GM21447 (cell line): Measurements from ENCODE around the gene SEMG1.

Source experiments
- ATAC-seq: cut with Tn5 transposase; IDR thresholded peaks from one replicate; pipeline ENCODE4 v1.9.1; 2021; ENCODE audit not compliant: unreplicated experiment

Gene SEMG1, protein sequence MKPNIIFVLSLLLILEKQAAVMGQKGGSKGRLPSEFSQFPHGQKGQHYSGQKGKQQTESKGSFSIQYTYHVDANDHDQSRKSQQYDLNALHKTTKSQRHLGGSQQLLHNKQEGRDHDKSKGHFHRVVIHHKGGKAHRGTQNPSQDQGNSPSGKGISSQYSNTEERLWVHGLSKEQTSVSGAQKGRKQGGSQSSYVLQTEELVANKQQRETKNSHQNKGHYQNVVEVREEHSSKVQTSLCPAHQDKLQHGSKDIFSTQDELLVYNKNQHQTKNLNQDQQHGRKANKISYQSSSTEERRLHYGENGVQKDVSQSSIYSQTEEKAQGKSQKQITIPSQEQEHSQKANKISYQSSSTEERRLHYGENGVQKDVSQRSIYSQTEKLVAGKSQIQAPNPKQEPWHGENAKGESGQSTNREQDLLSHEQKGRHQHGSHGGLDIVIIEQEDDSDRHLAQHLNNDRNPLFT

DNA sequence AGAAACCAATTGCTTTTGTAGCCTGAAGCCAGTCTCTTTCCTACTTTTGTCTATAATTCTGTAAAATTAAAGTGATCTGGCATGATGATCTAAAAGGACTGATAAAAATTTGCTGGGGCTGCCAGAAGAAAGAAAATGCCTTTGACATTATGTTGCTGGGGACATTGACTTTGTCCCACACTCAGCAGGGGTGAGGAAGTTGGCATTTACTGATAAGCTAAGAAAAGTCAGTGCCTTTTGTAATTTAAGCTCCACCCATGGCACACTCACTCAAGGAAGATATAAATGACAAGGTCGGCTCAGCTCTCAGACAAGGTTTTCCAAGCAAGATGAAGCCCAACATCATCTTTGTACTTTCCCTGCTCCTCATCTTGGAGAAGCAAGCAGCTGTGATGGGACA lies at the start of gene SEMG1:
Gene SEMG1, plus strand, starts transcription at position 309 of the 400 bp plus-strand sequence. Its CDS starts 21 bp downstream, at position 330.
- no peak for ATAC-seq

DNA sequence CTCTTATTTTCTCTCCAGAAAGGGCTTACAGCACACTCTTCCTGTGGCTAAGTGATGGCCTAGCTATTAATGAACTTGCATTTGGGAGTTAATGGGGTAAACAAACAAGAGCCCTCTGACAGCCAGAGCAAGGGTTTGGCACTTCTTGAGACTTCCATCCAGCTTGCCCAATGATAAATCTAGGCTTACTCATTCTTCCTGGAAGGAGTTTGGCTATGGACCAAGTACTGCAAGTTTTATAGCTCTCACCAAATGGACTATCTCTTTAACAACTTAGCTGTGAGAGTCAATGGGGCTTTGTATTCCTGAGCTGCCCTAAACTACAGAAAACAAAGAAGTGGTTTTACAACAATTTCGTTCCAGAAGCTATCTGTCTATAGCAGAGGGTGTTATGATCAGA lies 48.9 kb upstream of the SEMG1 start:
- ATAC-seq: no peak

DNA sequence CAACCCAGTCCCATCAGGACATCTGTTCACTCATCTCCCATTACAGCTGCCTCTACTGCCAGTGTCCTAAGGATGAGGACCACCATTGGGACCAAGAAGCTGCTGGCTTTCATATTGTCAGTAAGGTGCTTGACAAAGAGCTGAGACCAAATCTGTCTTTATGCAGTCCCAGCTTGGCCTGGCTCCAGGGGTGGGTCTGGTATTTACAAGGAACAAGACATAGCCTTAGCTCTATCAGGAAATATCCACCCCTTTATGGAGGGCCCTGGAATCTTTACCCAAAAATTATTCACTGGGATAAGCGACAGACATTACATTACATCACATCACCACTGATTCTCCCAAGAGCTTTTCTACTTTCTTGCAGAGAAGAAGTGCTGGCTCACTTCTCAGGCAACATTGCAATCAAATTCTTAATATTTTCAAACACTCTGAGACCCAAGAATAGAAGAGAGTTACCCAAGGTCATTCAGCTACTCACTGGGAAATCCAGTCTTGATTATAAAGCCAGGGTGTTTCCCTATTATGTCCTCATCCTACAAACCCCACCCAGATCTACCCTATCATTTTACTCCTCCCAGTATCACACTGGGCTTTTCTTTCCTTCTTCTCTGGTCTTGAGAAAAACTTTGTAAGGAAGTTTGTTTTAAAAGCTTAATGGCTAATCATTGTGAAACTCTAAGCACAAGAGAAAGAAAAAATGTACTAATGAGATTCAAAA lies 43.6 kb upstream of the SEMG1 start:
- ATAC-seq: no peak

DNA sequence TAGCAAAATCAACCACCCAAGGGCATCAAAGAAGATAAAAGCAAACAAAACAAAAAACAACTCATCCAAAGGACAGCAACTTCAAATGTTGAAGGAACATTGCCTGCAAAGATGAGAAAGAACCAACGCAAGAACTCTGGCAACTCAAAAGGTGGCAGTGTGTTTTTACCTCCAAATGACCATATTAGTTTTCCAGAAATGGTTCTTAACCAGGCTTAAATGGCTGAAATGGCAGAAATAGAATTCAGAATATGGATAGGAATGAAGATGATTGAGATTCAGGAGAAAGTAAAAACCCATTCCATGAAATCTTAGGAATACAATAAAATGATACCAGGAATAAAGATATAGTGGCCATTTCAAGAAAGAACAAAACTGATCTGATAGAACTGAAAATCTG lies 41.9 kb upstream of the SEMG1 start:
- no peak for ATAC-seq

DNA sequence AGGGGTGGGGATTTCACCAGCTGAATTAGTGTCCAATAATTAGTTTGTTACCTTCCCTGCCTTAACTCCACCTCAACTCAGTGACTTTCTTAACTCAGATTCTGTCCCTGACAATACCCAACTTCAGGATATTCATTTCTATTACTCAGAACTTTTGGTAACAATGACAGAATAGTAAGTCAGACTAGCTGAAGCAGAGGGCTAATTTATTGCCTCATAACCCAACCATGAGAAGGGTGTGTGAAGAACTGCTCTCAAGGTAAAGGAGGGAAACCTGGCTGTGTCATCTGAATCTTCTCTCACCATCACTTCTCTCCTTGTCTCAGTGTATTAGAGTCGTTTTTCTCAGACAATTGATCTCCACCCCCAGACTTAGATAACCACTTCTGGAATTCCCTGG lies 33.3 kb upstream of the SEMG1 start:
- no peak for ATAC-seq

DNA sequence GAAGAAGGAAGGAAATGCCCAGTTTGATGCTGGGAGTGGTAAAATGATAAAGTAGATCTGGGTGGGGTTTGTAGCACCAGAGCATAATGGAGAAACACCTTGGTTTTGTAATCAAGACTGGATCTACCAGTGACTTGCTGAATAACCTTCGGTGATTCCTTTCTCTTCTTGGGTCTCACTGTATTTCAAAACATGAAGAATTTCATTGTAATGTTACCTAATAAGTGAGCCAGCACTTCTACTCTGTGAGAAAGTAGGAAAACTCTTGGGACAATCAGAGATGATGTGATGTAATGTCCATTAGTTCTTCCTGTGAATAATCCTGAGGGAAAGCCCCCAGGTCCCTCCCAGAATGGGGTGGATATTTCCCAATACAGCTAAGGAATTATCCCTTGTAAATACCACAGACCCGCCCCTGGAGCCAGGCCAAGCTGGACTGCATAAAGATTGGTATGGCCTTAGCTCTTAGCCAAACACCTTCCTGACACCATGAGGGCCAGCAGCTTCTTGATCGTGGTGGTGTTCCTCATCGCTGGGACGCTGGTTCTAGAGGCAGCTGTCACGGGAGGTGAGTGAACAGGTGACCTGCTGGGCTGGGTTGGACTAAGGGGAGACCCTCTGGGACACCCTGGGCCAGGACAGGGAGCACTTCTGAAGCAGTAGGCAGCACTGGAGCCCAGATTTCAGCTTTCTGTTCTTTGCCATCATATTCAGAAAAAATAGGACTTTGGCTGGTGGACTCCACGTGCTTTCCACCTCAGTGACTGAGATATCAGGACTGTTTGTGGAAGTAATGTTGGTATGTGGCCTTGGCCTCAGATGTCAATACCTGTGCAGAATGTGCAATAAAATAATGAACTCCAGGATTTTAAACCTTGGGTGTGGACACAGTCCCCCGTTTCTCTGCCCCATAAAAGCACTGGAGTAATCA lies 32.1 kb upstream of the SEMG1 start, which contains the start of gene PI3:
Gene PI3, plus strand, starts transcription at position 469 of the 931 bp plus-strand sequence. Its CDS starts 21 bp downstream, at position 490.
- no peak for ATAC-seq

DNA sequence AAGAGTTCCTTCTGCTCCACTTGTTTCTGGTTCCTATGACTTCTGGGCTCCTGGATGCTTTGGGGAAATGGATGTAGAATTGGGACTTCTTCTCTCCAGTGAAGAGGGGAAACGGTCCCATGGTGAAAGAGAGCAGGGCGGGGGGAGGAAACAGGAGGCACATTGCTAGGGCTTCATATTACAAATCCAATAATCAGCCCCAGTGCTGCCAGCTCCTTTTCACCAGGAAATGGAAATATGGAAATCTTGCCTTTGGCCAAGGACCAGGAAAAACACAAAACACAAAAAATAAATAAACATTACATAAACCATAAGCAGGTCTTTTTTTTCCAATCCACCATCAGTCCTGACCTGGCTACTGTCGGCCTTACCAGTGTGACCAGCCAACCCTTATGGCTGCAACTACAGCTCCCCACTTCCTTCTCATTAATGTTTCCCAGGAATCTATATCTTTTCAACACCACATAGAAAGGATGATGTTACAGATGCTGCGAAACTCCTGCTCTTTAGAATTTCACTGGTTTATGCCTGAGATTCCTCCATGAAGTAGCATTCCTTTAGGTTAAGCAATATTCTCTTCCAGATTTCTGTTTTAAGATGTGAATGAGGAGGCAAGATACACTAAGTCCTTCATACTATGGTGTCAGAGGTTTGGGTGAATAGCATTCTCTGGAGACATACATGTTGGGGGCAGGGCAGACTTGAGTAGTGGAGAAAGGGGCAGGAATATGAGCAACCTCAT lies 30.1 kb upstream of the SEMG1 start:
- ATAC-seq: no peak

DNA sequence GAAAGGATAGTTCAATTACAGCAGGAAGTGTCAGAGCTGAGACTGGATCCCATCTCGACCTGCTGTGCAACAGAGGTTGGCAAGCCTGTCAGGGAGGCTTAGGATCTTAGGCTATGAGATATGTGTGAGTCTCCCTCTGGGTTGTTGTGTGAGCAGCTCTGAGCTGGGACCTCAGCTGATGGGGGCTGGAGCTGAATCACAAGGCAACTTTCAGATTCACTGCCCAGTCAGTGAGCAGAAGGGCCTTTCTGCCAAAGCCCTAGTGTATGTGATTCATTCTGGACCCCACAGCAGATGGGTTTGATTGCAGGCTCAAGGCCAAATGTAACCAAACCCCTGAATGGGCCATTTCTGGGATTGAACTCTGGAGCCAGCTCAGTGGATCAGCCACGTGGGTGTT lies 27.7 kb upstream of the SEMG1 start:
- no peak for ATAC-seq

DNA sequence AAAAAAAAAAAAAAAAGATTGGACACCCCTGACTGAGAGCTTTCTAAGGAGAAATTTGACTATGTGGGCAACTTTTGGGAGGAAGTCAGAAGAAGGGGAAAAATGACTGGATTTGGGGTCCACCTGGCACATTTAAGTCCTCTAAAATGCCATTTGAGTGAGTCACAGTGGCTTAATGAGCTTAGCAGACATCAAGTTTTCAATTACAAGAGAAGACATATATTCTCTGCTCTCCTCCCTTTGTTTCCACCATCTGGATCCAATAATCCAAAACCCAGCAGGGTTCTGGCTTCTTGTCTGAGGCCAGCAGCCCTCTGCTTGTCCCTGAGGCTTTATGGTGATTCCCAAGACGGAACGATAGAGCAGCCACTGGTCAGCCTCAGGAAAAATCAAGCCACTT lies 25.2 kb upstream of the SEMG1 start:
- ATAC-seq: no peak

DNA sequence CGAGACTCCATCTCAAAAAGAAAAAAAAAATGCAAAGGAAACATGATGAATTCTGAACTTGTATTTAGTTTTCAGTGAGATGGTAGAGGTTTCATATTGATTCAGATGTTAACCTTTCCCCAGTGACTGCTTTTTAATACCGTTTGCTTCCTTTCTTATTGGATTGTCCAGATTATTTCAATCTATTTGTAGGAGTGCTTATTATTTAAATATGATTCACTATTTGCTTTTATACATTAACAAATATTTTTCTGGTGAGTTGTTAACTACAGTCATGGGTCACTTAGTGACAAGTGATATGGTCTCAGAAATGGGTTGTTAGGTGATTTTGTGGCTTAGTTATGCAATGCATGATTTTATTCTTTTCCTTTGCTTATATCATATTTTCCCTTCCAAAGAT lies 23.7 kb upstream of the SEMG1 start:
- ATAC-seq: no peak

DNA sequence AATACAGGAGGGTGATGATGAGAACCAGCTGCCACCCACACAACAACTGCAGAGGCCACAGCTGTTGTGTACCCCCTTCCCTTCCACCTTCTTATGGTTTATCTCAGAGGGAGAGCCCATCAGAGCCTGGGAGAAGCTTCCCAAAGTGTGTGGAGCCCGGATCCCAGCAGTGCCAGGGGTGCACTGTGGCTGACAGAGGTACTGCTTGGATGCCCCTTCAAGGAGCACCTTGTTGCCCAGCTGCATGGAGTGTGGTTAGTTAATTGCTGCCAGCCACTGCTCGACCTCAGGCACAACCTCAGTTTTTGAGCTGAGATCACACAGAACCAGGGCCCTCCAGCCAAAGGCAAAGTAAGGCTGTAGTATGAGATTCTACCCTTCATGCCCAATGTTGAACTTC lies 19.1 kb upstream of the SEMG1 start:
- ATAC-seq: no peak

DNA sequence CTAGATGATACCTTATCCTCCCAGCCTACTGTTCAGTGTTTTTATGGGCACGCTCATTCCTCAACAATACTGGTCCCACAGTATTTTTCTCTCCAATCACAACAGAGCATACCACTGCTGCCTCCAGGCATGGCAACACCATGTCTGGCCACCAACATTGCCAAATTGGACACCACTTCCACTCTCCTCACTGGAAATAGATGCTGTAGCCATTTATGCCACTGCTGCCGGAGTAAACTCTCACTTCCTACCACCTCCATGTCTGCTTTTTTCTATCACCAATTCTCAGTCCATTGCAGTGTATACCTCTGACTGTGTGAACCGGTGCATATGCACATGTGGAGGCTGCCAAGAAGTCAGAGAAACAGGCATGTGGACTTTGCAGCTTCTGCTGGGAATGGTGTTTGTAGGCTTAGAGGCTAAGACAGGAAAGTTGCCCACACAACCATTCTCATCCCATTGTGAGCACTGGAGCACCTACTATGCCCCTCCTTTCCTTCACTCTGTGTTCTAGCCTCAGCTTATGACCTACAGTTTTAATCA lies 17.7 kb upstream of the SEMG1 start:
- ATAC-seq: no peak

DNA sequence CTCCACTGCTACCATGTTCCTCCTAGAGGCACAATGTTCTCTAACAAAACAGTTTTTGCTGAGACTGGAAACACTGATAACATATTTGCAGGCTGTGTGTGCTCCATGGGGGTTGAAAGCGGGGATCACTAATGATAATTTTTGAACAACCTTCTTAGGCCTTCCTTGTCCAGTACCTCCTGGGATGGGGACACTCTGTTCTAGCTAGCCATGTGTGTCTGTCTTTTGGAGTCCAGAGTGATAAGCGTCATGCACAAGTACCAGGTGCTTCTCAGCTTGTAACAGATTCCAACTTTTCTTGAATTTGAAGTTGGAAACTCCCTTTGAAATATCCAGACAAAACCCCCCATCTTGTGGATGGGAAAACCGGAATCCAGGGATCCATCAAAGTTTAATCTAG lies 17.0 kb upstream of the SEMG1 start:
- ATAC-seq: no peak

DNA sequence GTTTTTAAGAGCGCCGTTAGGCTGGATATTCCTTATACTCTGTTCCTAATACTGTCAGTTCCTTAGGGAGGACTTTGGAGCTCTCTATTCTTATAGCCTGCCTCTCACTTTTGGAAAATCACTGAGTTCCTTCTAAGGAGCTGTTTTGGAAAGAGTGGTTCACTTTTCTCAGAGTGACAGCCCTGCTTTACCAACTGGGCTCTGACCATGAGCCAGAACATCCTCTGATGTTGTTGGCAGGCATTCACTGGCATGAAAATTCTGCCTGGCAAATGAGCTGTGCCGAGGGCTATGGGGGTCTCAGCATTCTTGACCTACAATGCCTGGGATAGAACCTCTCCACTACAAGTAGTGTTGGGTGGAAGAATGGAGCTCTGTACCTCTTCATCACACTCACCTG lies 14.9 kb upstream of the SEMG1 start:
- no peak for ATAC-seq

DNA sequence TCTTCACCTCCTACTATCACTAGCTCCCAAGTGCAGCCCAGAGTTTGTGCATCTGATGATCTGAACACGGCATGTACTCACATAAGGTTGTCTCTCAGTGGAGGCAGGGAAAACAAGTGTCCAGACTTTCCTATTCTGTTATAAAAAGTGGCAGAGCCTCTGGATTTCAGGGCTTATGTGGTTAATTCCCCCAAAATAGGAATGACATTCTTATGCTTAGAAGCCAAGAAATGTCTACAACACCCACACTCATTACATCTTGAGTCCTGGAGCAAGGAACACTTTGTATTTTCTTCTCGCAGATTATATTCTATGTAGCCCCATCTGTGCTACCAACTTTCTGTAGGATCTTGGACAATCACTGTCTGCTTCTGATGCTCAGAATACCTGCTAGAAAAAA lies 13.5 kb upstream of the SEMG1 start:
- ATAC-seq: no peak

DNA sequence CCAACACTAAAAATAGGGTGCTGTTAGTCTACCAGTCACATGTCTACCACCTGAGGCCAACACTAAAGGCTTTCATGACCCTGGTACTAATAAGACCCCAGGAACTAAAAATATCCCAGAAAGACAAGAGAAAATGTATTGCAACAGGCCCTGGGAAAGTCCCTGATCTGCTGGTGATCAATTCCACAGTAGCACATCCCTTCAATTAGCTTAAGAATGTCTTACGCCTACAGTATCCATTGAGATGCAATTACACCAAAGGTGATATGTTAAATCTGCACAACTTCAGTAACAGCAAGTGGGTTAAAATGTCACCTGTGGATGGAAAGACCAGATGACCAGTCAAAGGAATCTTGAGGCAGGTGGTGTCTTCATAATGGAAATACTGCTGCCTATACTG lies 3.1 kb downstream of the SEMG1 start:
- no peak for ATAC-seq

DNA sequence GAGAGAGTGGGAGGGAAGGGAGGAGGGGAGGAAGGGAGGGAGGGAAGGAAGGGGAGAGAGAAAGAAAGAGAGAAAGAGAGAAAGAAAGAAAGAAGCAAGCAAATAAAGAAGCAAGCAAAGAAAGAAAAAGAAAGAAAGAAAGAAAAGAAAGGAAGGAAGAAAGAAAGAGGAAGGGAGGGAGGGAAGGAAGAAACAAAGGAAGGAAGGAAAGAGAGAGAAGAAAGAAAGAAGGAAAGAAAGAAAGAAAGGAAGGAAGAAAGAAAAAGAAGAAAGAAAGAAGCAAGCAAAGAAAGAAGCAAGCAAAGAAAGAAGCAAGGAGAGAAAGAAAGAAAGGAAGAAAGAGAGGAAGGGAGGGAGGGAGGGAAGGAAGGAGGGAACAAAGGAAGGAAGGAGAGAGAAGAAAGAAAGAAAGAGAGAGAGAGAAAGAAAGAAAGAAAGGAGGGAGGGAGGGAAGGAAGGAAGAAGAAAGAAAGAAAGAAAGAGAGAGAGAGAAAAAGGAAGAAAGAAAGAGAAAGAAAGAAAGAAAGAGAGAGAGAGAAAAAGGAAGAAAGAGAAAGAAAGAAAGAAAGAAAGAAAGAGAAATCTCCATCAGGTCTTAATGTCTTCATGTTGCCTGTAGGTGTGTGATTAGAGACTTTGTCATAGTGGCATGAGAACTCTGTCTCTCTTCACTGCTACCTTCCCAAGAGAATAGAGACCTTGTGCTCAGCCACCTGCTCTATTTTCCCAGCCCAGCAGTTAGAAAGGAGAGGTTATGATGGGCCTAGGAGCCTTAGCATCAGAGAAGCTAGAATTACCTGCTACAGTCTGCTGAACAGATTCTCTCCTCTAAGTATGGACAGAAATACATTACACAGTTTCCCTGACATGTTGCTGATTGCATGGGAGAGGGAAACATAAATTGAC lies 5.0 kb downstream of the SEMG1 start:
- no peak for ATAC-seq

DNA sequence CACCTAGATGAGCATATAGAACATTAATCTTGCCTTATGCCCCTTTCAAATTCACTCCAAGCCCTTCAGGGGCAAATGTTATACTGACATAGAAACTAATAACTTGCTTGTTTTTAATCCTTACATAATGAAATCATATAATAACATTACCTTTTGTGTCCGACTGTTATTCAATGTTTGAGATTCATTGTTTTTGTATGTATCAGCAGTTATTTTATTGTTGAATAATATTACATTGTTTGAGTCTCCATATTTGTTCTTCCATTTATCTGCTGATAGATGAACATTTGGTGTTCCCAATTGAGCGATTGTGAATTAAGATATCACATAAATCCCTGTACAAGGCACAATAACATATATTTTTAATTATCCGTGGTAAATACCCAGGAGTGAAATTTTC lies 6.0 kb downstream of the SEMG1 start:
- no peak for ATAC-seq

DNA sequence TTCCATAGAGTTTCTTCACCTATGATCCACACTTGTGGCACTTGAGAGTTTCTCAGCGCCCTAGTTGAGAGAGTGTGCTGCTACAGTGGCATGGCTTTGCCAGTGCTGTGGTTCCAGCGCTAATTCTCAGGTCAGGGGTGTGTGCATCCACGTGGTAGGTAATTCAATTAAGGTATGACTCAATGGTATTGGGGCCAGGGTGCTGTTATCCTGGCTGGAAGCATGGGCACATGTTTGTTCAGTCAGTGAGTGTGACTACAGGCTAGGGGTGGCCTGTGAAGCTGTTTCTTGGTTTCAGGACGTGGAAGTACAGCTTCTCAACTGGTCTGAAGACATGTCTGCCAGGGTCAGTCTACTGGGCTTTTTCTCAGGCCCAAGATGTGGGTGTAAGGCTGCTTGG lies 11.3 kb downstream of the SEMG1 start:
- ATAC-seq: no peak
